HG02973 (cell line): Measurements from ENCODE around the gene UCKL1.
"Not testable (repeated sequence)": the region's sequence is repeated elsewhere in the genome, so short reads cannot be mapped to it uniquely, and the experiment has no call there.

Source experiments
- ATAC-seq: cut with Tn5 transposase; IDR thresholded peaks from one replicate; pipeline ENCODE4 v1.9.1; 2021; ENCODE audit warnings: moderate library complexity; ENCODE audit not compliant: unreplicated experiment

Gene UCKL1

DNA sequence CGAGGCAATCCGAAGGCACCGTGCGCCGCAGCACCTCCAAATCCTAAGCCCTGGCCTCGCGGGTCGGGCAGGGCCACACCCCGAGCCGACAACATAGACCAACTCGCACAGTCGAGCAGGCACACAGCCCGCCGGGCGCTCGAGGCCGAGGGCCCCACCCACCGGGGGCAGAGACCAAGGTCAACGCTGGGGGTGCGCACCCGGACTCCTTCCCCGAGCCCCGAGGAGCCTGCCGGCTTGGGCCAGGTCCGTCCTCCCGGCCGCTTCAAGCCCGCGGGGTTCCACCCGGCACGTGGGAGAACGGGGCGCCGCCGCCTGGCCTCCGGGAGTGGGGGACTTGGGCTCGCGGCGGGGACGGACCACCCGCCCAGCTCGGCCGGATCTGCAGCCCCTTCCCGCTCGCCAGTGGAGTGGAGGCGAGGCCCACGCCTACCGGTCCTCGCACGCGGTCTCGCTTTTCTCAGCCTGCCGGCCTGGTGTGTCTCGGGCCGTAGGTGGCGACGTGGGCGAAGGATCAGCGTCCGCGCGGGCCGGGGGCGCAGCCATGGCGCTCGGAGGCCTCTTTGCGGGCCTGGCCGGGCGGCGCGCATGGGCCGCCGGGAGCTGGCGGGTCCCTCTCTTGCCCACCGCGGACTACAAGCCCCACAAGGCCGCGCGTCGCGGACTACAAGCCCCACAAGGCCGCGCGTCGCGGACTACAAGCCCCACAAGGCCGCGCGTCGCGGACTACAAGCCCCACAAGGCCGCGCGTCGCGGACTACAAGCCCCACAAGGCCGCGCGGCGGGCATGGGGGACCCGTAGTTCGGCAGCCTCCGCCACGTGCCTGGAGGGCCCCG, at the start of gene UCKL1:
UCKL1 (minus strand) TSS at position 590 of the 837 bp plus-strand sequence; CDS start at position 546, 44 bp downstream.
- peak; percentile 57 for ATAC-seq

DNA sequence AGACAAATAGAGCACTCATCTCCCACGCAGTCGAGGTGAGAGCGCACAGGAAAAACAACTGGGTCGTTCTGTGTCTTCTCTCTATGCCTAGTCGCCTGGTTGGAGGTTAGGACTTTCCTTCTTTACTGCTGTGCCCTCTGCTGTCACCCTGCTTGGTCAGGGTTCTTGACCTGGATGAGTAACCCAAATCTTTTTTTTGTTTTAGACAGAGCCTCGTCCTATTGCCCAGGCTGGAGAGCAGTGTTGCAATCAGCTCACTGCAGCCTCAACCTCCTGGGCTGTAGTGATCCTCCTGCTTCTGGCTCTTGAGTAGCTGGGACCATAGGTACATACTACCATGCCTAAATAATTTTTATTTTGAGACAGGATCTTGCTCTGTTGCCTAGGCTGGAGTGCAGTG, 49.2 kb upstream of the UCKL1 start:
- ATAC-seq: no peak

DNA sequence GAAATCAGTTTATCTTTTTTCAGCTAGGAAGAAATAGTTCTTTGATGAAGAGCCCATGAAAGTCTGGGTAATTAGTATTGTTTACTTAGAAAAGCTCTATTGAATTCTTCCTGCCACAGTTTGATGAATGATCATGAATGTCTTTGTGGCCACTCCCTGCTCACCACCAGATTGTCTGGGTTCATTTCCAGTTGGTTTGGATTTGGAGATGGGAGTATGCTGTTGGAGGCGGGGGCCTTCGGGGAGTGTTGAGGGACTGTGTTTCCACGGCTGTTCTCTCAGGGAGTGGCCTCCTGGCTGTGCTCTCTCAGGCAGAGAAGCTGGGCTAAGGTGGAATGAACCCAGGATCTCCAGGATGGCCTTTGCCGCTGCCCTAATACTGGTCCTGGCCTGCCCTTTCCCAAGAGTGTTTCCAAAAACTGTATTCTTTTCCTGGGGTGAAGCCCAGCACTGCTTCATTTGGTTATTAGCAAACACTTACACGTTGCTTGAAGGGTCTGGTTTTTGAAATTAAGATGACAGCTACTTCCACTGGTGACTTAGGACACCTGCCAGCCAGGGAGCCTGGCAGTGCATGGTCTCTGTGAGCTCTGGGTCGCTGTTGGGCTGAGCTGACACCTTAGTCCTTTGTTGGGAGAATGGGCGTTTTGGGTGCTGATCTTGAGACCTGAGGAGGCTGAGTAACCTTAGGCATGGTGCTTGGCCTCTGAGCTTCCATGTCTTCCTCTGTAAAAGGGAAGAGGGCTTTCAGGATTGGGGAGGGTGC, 47.9 kb upstream of the UCKL1 start:
- ATAC-seq: no peak

DNA sequence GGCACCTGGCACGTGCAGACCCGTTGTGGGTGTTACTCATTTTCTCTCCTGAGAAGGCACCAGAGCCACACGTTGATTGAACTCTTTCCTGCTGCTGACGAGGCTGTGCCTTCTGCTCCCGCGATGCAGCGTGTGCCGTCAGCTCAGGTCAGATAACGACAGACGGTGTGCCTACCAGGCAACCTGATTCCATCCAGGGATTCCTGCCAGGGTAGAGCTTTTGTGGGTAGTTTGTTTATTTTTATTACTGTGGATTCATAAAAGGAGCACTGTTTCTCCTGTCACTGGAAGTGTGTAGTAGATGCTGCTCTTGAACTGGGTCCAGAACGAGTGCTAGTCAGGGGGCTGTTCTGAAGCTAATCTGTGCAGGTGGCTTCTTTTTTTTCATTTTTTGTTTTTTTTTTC, 45.4 kb upstream of the UCKL1 start:
- no peak for ATAC-seq

DNA sequence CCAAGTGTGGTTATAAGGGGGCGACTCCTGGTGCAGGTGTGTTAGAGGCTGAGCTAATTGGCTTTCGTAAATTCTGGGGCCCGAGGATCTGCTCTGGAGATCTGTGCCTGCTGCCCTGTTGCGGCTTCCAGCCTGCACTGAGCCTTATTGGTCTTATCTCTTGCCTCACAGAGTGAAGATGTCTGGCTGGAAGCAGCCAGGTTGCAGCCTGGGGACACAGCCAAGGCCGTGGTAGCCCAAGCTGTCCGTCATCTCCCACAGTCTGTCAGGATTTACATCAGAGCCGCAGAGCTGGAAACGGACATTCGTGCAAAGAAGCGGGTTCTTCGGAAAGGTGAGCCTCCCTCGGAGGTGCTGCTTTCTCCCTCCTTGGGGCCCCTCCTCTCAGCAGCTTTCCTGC, 44.7 kb upstream of the UCKL1 start:
- no peak for ATAC-seq

DNA sequence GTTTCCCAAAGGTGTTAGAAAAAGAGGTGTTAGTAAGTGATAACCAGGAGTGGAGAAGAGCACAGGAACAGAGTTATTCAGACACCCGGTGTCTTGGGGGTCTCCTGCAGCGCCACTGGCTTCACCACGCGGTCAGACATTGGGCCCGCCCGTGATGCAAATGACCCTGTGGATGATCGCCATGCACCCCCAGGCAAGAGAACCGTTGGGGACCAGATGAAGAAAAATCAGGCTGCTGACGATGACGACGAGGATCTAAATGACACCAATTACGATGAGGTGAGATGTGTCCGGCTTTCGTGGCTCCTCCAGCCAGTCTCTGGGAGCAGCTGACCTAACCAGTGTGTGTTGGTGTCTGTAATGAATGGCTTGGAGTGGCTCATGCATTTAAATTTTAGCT, 26.7 kb upstream of the UCKL1 start:
- ATAC-seq: no peak

DNA sequence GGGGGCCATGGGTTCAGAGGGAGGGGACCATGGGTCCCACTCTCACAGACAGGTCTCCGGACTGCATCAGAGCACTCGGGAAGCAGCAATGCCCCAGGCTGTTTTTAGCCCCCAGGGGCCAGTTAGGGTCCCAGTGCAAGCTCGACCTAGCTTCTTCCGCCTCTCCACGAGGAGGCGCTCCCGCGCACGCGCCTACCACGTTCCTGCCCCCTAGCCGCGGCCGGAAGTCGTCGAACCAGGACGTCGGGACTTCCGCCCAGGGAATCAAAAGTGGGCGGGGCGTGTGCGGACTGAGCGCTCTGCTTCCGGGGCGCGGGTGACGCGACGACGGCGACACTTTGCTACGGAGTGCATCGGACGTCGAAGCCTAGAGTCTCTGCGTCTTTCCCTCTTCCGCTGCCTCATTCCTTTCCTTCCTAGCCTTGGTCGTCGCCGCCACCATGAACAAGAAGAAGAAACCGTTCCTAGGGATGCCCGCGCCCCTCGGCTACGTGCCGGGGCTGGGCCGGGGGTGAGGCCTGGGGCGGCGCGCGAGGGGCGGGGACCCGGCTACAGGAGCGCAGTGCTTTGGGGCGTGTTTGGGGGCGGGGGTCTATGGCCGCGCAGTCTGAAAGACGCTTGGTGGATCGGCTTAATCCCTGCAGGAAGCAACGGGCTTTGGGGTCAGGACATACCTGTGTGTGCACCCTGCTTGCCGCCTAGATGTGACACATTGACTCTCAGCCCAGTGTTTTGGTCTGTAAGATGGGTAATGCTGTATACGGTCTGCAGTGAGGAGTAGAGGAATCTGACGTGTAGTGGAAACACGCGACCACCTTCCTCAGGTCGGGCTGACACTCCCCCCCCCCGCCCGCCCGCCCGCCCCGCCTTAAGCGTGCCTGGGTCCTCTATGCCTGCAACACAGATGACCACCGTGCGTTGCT, 24.9 kb upstream of the UCKL1 start, which contains the start of gene PRPF6:
PRPF6 (plus strand) TSS at position 327 of the 923 bp plus-strand sequence; CDS start at position 441, 114 bp downstream.
- ATAC-seq: peak; percentile 60

DNA sequence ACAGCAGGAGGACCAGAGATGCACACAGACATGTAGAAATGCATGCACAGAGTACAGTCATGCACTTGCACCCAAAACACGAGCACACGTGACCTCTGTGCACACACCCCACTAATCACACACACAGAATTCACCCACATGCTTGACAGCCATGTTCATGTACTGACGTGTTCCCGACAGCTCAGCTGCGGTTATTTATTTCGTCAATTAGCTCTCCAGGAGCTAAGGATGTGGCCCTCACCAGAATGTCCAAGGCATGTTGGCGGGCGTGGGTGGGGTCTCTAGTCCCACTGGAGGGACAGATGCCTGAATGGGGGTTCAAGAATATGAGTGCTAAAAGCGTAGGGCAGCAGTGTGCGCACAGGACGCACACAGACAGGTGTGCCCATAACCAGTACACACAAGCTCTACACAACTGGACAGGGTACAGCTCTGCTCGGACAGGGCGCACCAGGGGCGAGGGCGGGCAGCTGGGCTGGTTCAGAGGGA, 24.1 kb upstream of the UCKL1 start:
- ATAC-seq: peak; percentile 13

DNA sequence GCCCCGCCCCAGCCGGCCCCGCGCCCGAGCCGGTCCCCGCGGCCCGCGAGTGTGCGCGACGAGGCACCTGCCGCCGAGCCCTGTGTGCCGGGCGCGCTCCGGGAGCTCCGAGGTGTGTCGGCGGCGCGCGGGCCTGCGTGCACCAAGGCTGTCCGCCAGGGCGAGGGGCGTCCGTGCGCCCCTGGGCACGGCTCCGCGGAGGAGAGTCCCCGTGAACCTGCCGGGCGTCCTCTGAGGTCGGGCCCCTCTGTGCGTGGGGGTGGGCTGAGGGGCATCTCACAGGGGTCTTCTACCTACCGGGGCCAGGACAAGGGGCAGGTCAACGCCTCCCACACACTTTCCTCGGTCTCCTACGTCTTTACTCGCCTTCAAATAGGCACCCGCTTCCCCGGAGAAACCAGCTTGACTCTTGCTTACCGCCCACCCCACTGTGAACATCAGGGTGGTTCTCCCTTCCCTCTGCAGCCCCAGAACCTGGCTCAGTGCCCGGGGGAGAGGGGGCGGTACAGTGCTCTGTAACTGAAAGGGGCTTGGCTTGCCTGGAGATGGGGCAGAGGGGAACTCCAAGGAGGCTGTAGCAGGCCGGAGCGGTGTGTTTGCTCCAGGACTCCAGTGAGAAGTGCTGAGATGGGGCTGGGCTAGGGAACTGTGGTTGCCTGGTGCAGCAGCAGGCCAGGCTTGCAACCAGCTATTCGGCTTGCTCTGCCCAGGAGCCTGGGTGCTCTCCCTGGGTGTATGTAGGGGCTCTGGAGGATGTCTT, 23.5 kb upstream of the UCKL1 start, which contains the start of gene SAMD10:
SAMD10 (minus strand) TSS at position 86 of the 760 bp plus-strand sequence. CDS start 175 bp downstream, outside the sequence.
- no peak for ATAC-seq

DNA sequence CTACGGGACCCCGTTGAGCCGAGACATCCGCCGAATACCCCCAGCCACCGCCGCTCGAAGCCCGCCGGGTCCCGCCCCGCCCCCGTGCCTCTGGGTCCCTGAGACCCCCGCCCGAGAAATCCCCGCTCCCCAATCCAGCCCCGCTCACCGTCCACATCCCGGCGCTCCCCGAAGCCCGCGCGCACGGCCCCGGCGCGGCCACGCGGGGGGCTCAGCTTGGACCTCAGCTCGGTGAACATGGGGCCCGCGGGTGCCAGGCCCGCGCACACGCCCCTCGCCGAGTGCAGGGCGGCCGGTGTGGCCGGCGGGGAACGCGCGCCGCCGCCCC, 23.0 kb upstream of the UCKL1 start:
- ATAC-seq: no peak

DNA sequence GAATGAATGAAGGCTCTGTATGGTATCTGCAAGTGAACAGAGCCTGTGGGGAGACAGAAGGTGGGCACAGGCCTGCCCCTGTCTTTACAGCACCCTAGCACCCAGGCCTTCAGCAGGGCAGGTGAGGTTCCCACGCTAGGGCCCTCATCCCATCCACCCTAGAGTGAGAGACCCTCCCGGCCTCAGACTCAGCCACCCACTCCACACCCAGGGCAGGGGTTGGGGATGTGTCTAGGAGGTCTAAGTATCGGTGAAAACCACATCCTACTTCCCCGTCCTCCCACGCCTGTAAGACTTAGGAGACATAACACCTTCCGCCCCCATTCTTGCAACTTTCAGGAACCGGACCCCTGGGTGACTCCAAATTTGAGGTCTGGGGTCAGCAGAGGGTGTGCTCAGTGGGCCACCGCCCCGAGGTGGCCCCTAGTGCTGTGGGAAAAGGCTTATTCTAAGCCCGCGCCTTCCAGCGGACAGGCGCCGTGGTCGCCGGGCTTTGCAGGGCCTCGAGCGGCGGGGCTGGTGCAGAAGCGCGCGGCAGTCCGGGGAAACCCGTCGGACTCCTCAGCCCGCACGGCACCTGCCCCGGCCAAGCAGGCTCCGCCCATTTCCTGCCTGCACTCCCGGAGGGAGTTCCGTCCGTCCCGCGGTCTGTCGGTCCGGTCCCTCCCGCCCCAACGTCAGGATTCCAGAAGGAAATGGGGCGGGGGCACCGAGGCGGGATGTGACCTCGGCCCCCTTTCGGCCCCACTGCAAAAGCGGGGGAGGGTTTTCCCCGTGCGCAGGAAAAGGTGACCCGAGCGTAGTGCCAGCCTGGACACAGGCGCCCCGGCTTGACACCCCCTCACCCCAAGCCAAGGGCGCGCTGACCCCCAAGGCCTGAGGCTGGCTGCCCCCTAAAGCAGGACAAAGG, 22.4 kb upstream of the UCKL1 start:
- no peak for ATAC-seq

DNA sequence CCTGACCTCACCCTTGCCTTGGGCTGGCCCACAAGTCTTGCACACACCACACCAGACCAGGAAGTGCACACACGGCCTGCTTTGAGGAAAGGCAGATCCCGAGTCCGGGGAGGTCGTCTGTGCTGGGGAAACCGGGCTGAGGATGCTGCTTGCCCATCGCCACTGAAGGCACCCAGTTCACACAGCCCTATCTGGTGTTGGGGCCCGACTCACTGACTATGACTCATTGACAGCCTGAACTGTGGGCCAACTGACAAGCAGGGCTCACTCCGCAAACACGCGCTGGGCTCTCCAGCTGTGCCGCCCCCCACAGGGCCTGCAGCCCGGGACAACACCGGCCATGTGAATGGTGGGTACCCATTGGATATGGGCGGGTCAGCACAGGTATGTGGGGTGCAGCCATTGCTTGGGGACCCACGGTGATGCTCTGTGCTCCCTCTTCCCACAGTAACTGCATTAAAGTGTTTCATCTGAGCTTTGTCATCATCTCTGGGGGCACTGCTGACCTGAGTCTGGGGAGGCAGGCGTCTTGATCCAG, 21.6 kb upstream of the UCKL1 start:
- no peak for ATAC-seq

DNA sequence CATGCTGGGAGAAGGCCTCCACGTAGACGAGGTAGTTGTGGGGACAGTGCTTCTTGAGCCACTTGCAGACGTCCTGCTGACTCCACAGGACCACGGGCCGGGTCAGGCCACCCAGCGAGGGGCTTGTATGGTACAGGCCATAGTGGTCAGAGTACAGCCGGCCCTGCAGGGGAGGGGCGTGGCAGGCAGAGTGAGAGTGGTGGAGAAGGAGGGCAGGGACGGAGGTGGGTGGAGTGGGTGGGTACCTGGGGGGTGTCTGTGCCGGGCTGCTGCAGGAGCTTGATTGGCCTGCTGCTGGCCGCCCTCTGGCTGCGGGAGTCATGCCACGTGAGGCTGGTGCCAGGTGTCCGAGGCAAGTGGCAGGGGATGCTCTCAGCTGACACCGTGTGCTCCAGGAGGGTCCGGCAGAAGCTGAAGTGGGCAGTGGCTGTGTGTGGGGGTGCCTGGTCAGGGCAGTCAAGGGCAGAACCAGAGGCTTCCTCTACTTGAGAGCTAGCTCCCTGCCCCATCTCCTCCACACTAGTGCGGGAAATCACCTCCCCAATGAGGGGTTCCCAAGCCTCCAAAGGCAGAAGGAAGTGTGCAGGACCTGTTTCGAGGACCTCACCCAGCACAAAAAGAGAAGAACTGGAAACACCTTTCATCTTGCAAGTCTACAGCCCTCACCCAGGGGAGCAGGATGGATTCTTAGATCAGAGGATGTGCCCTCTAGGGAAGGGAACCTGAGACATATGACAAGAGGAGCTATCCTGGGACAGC, 20.9 kb upstream of the UCKL1 start:
- ATAC-seq: no peak

DNA sequence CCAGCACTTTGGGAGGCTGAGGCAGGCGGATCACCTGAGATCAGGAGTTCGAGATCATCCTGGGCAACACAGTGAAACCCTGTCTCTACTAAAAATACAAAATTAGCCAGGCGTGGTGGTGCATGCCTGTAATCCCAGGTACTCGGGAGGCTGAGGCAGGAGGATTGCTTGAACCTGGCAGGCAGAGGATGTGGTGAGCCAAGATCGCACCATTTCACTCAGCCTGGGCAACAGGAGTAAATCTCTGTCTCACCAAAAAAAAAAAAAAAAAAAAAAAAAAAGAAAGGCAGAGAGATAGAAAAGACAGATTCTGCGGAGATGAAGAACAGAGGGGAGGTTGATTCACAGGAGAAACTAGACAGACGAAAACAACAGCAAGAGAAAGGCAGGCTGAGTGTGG, 20.3 kb upstream of the UCKL1 start:
- not testable (repeated sequence) for ATAC-seq

DNA sequence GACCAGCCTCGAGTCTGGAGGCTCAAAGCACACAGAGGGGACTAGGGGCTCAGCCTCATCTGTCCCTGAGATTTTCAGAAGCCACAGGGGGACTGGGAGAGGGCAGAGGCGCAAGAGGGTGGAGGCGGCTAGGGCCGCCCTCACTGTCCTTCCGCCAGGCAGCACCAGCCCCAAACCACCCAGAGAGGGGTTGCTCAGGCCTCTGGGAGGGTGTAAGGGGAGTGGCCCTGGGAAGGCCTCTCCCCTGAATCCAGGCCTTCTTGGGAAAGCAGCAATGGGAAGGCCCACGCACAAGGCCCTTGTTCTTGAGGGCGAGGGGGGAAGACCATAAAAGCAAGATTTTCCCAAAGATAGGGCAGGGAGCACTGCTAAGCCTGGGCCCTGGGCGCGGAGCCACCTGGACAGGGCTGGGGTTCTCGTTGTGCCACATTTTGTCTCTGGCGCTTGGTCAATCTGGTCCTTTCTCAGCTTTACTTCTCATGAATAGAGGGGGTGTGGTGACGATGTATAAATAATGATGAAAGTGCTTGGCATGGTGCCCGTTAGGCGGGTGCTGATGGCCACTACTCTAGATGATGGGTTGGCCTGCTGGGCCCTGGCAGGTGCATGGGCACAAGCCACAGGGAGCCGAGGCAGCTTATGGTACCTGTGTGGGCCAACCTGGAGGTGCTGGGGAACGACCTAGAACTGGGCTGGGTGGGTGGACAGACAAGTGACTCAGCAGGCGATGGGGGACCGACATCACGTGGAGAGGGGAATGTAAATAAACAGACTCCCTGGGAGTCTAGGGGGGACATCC, 18.4 kb upstream of the UCKL1 start:
- no peak for ATAC-seq

DNA sequence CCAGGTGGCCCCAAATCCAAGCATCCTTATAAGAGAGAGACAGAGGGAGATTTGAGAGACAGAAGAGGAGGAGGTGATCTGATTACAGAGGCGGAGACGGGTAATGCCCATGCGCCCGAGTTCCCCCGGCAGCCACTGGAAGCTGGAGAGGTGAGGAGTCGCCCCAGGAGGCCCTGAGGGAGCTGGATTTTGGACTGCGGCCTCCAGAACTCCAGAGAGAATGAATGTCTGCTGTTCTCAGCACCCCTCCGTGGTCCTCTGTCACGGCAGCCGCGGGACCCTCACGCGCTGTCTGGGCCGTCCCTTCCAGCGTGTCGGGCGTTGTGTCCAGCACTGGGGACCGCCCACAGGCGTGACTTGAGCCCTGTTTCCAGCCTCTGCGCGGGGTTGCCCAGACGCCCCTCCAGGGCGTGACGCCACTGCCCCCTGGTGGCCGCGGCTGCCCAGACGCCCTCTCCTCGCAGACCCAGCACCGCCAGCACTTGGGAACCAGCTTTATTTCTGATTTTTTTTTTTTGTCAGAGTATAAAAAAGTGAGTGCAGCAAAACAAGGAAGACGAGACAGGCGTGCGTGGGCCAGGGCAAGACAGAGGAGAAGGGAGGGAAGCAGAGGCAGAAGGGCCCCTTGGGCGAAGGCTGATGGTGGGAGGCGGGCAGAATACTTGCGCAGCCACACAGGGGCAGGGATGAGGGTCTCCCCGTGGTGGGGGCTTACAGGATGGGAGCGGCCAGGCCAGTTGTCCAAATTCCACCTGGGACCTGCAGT, 17.6 kb upstream of the UCKL1 start:
- ATAC-seq: no peak

DNA sequence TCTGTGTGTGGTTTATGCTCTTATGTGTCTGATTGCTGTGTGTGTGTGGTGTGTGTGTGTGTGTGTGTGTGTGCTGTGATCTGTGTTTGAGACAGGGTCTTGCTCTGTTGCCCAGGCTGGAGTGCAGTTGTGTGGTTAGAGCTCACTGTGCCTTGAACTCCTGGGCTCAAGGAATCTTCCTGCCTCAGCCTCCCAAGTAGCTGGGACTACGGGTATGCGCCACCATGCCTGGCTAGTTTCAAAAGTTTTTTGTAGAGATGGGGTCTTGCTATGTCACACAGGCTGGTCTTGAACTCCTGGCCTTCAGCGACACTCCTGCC, 16.9 kb upstream of the UCKL1 start:
- no peak for ATAC-seq
